Esophagus muscularis mucosa (tissue), 4 donors: ENCODE measurements around the gene EFNB3. TPM values are rescaled to one million over a fixed set of nuclear protein-coding genes. Genes with fewer than 3 reads are reported as not detected.

ENCODE experiments used
- DNase-seq: peaks from one replicate; pipeline ENCODE4 v3.0.0-alpha.2; 2017; ENCODE audit errors: extremely low spot score
- H3K27ac ChIP-seq, 4 donors: fragments of 200-600 bp; sonication (generic); replicated peaks in 1 of 4; 1 replicate in 3 of 4; 2 replicates in 1 of 4; pipeline ENCODE4 v1.5.1; 2016 to 2019; ENCODE audit warnings: mild to moderate bottlenecking in 1 of 4
- H3K27me3 ChIP-seq, 4 donors: fragments of 200-600 bp; sonication (generic); one replicate each; pipeline versions ENCODE4 v1.5.1 to v1.6.0; 2016 to 2019
- H3K36me3 ChIP-seq, 4 donors: fragments of 200-600 bp; sonication (generic); one replicate each; pipeline ENCODE4 v1.5.1; 2016 to 2019
- H3K4me1 ChIP-seq, 4 donors: fragments of 200-600 bp; sonication (generic); one replicate each; pipeline ENCODE4 v1.5.1; 2016 to 2019
- H3K4me3 ChIP-seq, 4 donors: fragments of 200-600 bp; sonication (generic); 1 replicate in 2 of 4; 2 replicates in 2 of 4; pipeline ENCODE4 v1.5.1; 2016 to 2019; ENCODE audit warnings: mild to moderate bottlenecking in 4 of 4, moderate library complexity in 1 of 4
- H3K9me3 ChIP-seq, 4 donors: fragments of 200-600 bp; sonication (generic); 1 replicate in 3 of 4; 2 replicates in 1 of 4; pipeline ENCODE4 v1.5.1; 2016 to 2019
- CTCF ChIP-seq, 3 experiments: fragments of 200-600 bp in 2 of 3; fragments of 450-650 bp in 1 of 3; sonication (generic) in 2 of 3; IDR thresholded peaks; one replicate each; pipeline ENCODE4 v1.5.1; 2017 to 2019; ENCODE audit warnings: antibody characterized with exemption in 3 of 3, mild to moderate bottlenecking in 2 of 3, moderate library complexity in 1 of 3
- EP300 ChIP-seq: sonication (generic); formaldehyde crosslinking; IDR thresholded peaks from one replicate; pipeline ENCODE4 v1.6.1; 2017; ENCODE audit warnings: antibody characterized with exemption
- POLR2A ChIP-seq: fragments of 450-650 bp; IDR thresholded peaks from one replicate; pipeline ENCODE4 v1.6.1; 2017; ENCODE audit warnings: antibody characterized with exemption, moderate library complexity, mild to moderate bottlenecking, low read depth
- POLR2AphosphoS5 ChIP-seq, 2 donors: sonication (generic); formaldehyde crosslinking; IDR thresholded peaks; one replicate each; pipeline ENCODE4 v1.6.1; 2017; ENCODE audit warnings: antibody characterized with exemption in 2 of 2
- WGBS: methylation state at CpG from one replicate; pipeline ENCODE4 v1.1.5; 2018; 5-methylcytosine and 5-hydroxymethylcytosine counted together
- intact Hi-C: fragments of 100-400 bp; cut with DNase I; formaldehyde crosslinking; loops from one replicate; pipeline ENCODE4 v1.15.1; 2023
- total RNA-seq, 4 donors: library from RNA; depleted of rRNA; stranded (reverse); fragments of >200 nt; gene quantifications; one replicate each; pipeline versions ENCODE4 v1.1.0 to v1.2.1, GENCODE V29; 2016

Gene EFNB3
- total RNA-seq, 4 donors from 2014 or later = 0.17 to 0.42 (median 0.33) TPM

- no peak for DNase-seq
- intact Hi-C loops = no loop called here
- no peak overlapping the region for H3K4me3 ChIP-seq
- H3K27me3 ChIP-seq = peaks cover 0 to 100% (median 43%) of the 10 kb centered on the region in 4 donors
- no peaks in the 10 kb centered on the region for H3K9me3 ChIP-seq
- H3K27ac ChIP-seq = no peak overlapping the region
- peaks cover 0 to 5% (median 2%) of the 10 kb centered on the region in 4 donors for H3K36me3 ChIP-seq
- 87% methylated on average over 16 of the region's 22 CpGs for WGBS
- peaks cover 16 to 27% (median 22%) of the 10 kb centered on the region in 4 donors for H3K4me1 ChIP-seq
- TF ChIP-seq CTCF (IDR thresholded peaks at IDR 0.05) = no peak
- TF ChIP-seq POLR2A = no peak
- no peak for TF ChIP-seq EP300
- no peak for TF ChIP-seq POLR2AphosphoS5 (IDR thresholded peaks at IDR 0.05)
Measured at GRCh38 chr17:7707858-7708750, 3.1 kb downstream of the EFNB3 start.

- no peak for TF ChIP-seq POLR2AphosphoS5 (IDR thresholded peaks at IDR 0.05)
- TF ChIP-seq EP300 = no peak
- TF ChIP-seq POLR2A = no peak
- TF ChIP-seq CTCF (IDR thresholded peaks at IDR 0.05) = no peak
- Histone ChIP-seq H3K9me3 (no peaks in the 10 kb centered on the region), H3K36me3 (no peaks in the 10 kb centered on the region), H3K4me3 (no peak overlapping the region), H3K4me1 (peaks cover 16 to 19% (median 18%) of the 10 kb centered on the region in 4 donors), H3K27ac (no peak overlapping the region), H3K27me3 (peaks cover 0 to 100% (median 45%) of the 10 kb centered on the region in 4 donors)
- 82% methylated on average over 11 of the region's 11 CpGs for WGBS
- intact Hi-C loops = no loop called here
- no peak for DNase-seq
Measured at GRCh38 chr17:7709031-7709430, 4.0 kb downstream of the EFNB3 start.

- intact Hi-C loops = no loop called here
- Histone ChIP-seq H3K9me3 (no peaks in the 10 kb centered on the region), H3K4me3 (no peak overlapping the region), H3K4me1 (peaks cover 4 to 7% (median 6%) of the 10 kb centered on the region in 4 donors), H3K27ac (no peak overlapping the region), H3K36me3 (no peaks in the 10 kb centered on the region), H3K27me3 (peaks cover 0 to 100% (median 39%) of the 10 kb centered on the region in 4 donors)
- no peak for DNase-seq
- TF ChIP-seq POLR2A (no peak), EP300 (no peak), POLR2AphosphoS5 (IDR thresholded peaks at IDR 0.05) (no peak), CTCF (IDR thresholded peaks at IDR 0.05) (no peak)
- 79% methylated on average over 7 of the region's 7 CpGs for WGBS
Measured at GRCh38 chr17:7710301-7710700, 5.3 kb downstream of the EFNB3 start.

- intact Hi-C loops = no loop called here
- WGBS = 83% methylated on average over 7 of the region's 7 CpGs
- peaks cover 0 to 100% (median 31%) of the 10 kb centered on the region in 4 donors for H3K27me3 ChIP-seq
- DNase-seq = no peak
- H3K4me1 ChIP-seq = peaks cover under 1 to 4% (median 1%) of the 10 kb centered on the region in 4 donors
- H3K9me3 ChIP-seq = no peaks in the 10 kb centered on the region
- H3K27ac ChIP-seq = no peak overlapping the region
- TF ChIP-seq CTCF (IDR thresholded peaks at IDR 0.05) (no peak), POLR2A (no peak)
- no peak overlapping the region for H3K4me3 ChIP-seq
- no peaks in the 10 kb centered on the region for H3K36me3 ChIP-seq
Measured at GRCh38 chr17:7711051-7711755, 6.2 kb downstream of the EFNB3 start.
